Suprapubic skin (tissue), 3 donors: ENCODE data around the gene LARP1B.
"Not testable (repeated sequence)": the region's sequence is repeated elsewhere in the genome, so short reads cannot be mapped to it uniquely, and the experiment has no call there.

Experiments used
- POLR2A ChIP-seq, 2 donors: fragments of 450-650 bp; IDR thresholded peaks; one replicate each; pipeline ENCODE4 v1.6.1; 2017; ENCODE audit warnings: antibody characterized with exemption in 2 of 2, mild to moderate bottlenecking in 2 of 2, moderate library complexity in 2 of 2
- TF ChIP-seq, protein P1 (sequence below), 2 donors: fragments of 200-600 bp in 1 of 2; fragments of 450-650 bp in 1 of 2; sonication (generic) in 1 of 2; IDR thresholded peaks; one replicate each; pipeline ENCODE4 v1.5.1; 2016 to 2019; ENCODE audit warnings: antibody characterized with exemption in 2 of 2, mild to moderate bottlenecking in 1 of 2, moderate library complexity in 1 of 2

- not testable (repeated sequence) for TF ChIP-seq POLR2A (IDR thresholded peaks at IDR 0.05)
- TF ChIP-seq, protein P1, sequence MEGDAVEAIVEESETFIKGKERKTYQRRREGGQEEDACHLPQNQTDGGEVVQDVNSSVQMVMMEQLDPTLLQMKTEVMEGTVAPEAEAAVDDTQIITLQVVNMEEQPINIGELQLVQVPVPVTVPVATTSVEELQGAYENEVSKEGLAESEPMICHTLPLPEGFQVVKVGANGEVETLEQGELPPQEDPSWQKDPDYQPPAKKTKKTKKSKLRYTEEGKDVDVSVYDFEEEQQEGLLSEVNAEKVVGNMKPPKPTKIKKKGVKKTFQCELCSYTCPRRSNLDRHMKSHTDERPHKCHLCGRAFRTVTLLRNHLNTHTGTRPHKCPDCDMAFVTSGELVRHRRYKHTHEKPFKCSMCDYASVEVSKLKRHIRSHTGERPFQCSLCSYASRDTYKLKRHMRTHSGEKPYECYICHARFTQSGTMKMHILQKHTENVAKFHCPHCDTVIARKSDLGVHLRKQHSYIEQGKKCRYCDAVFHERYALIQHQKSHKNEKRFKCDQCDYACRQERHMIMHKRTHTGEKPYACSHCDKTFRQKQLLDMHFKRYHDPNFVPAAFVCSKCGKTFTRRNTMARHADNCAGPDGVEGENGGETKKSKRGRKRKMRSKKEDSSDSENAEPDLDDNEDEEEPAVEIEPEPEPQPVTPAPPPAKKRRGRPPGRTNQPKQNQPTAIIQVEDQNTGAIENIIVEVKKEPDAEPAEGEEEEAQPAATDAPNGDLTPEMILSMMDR (IDR thresholded peaks at IDR 0.05): not testable (repeated sequence)
Observed at GRCh38 chr4:128259889-128260288, 198.8 kb downstream of the LARP1B start.
